Measurements from ENCODE around the gene GALP.
"Not testable (repeated sequence)": the region's sequence is repeated elsewhere in the genome, so short reads cannot be mapped to it uniquely, and the experiment has no call there.

The GALP gene

DNA sequence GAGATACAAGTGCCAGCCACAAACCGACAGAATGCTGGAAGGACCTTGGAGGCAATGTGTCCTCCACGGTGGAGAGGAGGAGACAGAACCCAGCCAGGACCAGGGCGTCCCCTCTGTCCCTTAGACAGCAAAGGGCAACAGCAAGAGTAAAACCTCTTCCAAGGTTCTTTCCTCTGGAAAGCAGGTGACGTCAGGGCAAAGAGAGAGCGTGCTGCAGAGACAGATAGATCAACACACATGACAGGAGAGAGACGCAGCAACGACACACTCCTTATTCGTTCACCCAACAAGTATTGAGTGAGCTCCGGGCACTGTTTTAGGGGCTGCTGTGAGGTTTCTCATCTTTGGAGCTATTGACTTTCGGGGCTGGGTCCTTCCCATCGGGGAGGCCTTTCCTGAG lies 1.3 kb upstream of the GALP start:
- H3K9me2 ChIP-seq (replicated peaks; ENCODE audit: control insufficient read depth, low read length): no peaks in the 10 kb centered on the region
- no peaks in the 10 kb centered on the region for H3K9me3 ChIP-seq (ENCODE audit: control insufficient read depth, insufficient read depth, low read length)
- no peaks in the 10 kb centered on the region for H4K20me1 ChIP-seq (ENCODE audit: control insufficient read depth, insufficient read depth, low read depth, low read length)
- H3K4me3 ChIP-seq (ENCODE audit: low read length): no peak overlapping the region
- TF ChIP-seq EZH2phosphoT487 (IDR thresholded peaks at IDR 0.05; ENCODE audit: borderline replicate concordance, low read length): no peak
- TF ChIP-seq, protein P1, sequence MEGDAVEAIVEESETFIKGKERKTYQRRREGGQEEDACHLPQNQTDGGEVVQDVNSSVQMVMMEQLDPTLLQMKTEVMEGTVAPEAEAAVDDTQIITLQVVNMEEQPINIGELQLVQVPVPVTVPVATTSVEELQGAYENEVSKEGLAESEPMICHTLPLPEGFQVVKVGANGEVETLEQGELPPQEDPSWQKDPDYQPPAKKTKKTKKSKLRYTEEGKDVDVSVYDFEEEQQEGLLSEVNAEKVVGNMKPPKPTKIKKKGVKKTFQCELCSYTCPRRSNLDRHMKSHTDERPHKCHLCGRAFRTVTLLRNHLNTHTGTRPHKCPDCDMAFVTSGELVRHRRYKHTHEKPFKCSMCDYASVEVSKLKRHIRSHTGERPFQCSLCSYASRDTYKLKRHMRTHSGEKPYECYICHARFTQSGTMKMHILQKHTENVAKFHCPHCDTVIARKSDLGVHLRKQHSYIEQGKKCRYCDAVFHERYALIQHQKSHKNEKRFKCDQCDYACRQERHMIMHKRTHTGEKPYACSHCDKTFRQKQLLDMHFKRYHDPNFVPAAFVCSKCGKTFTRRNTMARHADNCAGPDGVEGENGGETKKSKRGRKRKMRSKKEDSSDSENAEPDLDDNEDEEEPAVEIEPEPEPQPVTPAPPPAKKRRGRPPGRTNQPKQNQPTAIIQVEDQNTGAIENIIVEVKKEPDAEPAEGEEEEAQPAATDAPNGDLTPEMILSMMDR (IDR thresholded peaks at IDR 0.05; ENCODE audit: low read depth, low read length, poor library complexity, severe bottlenecking): no peak
- no peak overlapping the region for H3K27ac ChIP-seq (ENCODE audit: low read depth, low read length)
- H3K79me2 ChIP-seq (ENCODE audit: control insufficient read depth, low read length): no peaks in the 10 kb centered on the region
- H3K27me3 ChIP-seq (ENCODE audit: control insufficient read depth, low read length): no peaks in the 10 kb centered on the region
- no peak overlapping the region for H3K4me2 ChIP-seq (ENCODE audit: low read length)
- H3F3A ChIP-seq (ENCODE audit: control insufficient read depth, insufficient read depth): no peaks in the 10 kb centered on the region
- no peaks in the 10 kb centered on the region for H3K36me3 ChIP-seq (ENCODE audit: control insufficient read depth, low read length)
- peaks cover 3% of the 10 kb centered on the region; the same call in 1 of the 2 replicates for H3K4me1 ChIP-seq (ENCODE audit: control insufficient read depth, low read length)

DNA sequence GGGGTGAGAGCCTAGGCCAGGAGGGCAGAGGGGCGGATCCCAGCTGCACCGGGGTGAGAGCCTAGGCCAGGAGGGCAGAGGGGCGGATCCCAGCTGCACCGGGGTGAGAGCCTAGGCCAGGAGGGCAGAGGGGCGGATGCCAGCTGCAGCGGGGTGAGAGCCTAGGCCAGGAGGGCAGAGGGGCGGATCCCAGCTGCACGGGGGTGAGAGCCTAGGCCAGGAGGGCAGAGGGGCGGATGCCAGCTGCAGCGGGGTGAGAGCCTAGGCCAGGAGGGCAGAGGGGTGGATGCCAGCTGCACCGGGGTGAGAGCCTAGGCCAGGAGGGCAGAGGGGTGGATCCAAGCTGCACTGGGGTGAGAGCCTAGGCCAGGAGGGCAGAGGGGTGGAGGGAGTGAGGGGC lies 502 bp downstream of the GALP start:
- H3K4me2 ChIP-seq (ENCODE audit: low read length); H3K9me3 ChIP-seq (ENCODE audit: control insufficient read depth, insufficient read depth, low read length); H3K4me3 ChIP-seq (ENCODE audit: low read length); H3K27me3 ChIP-seq (ENCODE audit: control insufficient read depth, low read length); H3K36me3 ChIP-seq (ENCODE audit: control insufficient read depth, low read length); H4K20me1 ChIP-seq (ENCODE audit: control insufficient read depth, insufficient read depth, low read depth, low read length); H3K9me2 ChIP-seq (replicated peaks; ENCODE audit: control insufficient read depth, low read length); H3K27ac ChIP-seq (ENCODE audit: low read depth, low read length); H3K79me2 ChIP-seq (ENCODE audit: control insufficient read depth, low read length); H3K4me1 ChIP-seq (ENCODE audit: control insufficient read depth, low read length); H3F3A ChIP-seq (ENCODE audit: control insufficient read depth, insufficient read depth): not testable (repeated sequence)

DNA sequence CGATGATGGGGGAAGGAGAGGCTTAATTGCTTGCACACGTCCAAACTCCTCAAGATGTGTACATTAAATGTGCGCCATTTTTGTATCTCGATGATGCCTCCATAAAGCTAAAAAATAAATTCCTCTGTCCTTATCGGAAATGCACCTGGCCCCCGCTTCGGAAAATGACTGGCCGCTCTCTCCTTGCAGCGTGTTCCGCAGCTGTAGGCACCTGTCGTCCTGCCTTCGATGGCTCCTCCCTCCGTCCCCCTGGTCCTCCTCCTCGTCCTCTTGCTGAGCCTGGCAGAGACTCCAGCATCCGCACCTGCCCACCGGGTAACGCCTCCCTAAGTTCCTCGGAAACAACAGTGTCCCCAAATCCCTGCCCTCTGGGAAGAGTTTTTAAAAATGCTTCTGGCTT lies 1.1 kb downstream of the GALP start:
- no peaks in the 10 kb centered on the region for H3K4me1 ChIP-seq (ENCODE audit: control insufficient read depth, low read length)
- TF ChIP-seq EZH2phosphoT487 (IDR thresholded peaks at IDR 0.05; ENCODE audit: borderline replicate concordance, low read length): no peak
- TF ChIP-seq, protein P1 (IDR thresholded peaks at IDR 0.05; ENCODE audit: low read depth, low read length, poor library complexity, severe bottlenecking): no peak
- H3K9me3 ChIP-seq (ENCODE audit: control insufficient read depth, insufficient read depth, low read length): no peaks in the 10 kb centered on the region
- H3K4me3 ChIP-seq (ENCODE audit: low read length): no peak overlapping the region
- no peak overlapping the region for H3K4me2 ChIP-seq (ENCODE audit: low read length)
- H3K27me3 ChIP-seq (ENCODE audit: control insufficient read depth, low read length): no peaks in the 10 kb centered on the region
- no peak overlapping the region for H3K27ac ChIP-seq (ENCODE audit: low read depth, low read length)
- no peaks in the 10 kb centered on the region for H3K79me2 ChIP-seq (ENCODE audit: control insufficient read depth, low read length)
- no peaks in the 10 kb centered on the region for H4K20me1 ChIP-seq (ENCODE audit: control insufficient read depth, insufficient read depth, low read depth, low read length)
- no peaks in the 10 kb centered on the region for H3F3A ChIP-seq (ENCODE audit: control insufficient read depth, insufficient read depth)
- no peaks in the 10 kb centered on the region for H3K36me3 ChIP-seq (ENCODE audit: control insufficient read depth, low read length)
- H3K9me2 ChIP-seq (replicated peaks; ENCODE audit: control insufficient read depth, low read length): no peaks in the 10 kb centered on the region

DNA sequence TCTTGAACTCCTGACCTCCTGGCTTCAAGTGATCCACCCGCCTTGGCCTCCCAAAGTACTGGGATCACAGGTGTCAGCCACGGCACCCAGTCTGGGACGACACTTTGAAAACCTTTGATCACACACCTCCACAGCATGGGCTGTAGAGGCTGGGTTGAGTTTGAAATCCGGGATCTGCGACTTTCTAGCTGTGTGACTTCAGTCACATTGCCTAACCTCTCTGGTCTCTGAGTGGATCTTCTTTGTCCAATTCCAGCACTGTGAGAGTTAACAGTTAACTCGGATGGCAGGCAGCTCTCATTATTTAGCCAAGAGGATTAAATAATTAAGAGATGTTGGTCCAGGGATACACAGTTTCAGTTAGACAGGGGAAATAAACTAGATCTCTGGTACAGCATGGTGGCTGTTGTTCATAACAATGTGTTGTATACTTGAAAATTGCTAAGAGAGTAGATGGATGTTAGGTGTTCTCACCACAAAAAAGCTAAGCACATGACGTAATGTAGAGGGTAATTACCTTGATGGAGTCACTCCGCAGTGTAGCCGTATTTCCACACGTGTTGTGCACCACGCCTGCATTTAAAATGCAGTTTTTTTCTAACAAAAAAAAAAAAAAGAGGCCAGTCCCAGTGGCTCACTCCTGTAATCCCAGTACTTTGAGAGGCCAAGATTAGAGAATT lies 1.9 kb downstream of the GALP start:
- Histone ChIP-seq H3F3A (ENCODE audit: control insufficient read depth, insufficient read depth) (no peaks in the 10 kb centered on the region), H4K20me1 (ENCODE audit: control insufficient read depth, insufficient read depth, low read depth, low read length) (no peaks in the 10 kb centered on the region), H3K9me3 (ENCODE audit: control insufficient read depth, insufficient read depth, low read length) (no peaks in the 10 kb centered on the region), H3K4me1 (ENCODE audit: control insufficient read depth, low read length) (no peaks in the 10 kb centered on the region), H3K27ac (ENCODE audit: low read depth, low read length) (no peak overlapping the region), H3K9me2 (replicated peaks; ENCODE audit: control insufficient read depth, low read length) (no peaks in the 10 kb centered on the region), H3K4me3 (ENCODE audit: low read length) (no peak overlapping the region), H3K79me2 (ENCODE audit: control insufficient read depth, low read length) (no peaks in the 10 kb centered on the region), H3K4me2 (ENCODE audit: low read length) (no peak overlapping the region), H3K36me3 (ENCODE audit: control insufficient read depth, low read length) (no peaks in the 10 kb centered on the region), H3K27me3 (ENCODE audit: control insufficient read depth, low read length) (no peaks in the 10 kb centered on the region)
- TF ChIP-seq EZH2phosphoT487 (IDR thresholded peaks at IDR 0.05; ENCODE audit: borderline replicate concordance, low read length): no peak
- TF ChIP-seq, protein P1 (IDR thresholded peaks at IDR 0.05; ENCODE audit: low read depth, low read length, poor library complexity, severe bottlenecking): no peak
